Stimulated activated naive CD8-positive, alpha-beta T cell treated with anti-CD3 and anti-CD28 coated beads, Interleukin-15, amount 100 ng/mL, for 72 hours (primary cell): ENCODE measurements around the gene PPP6C.
"Not testable (repeated sequence)": the region's sequence is repeated elsewhere in the genome, so short reads cannot be mapped to it uniquely, and the experiment has no call there.

Source experiments
- ATAC-seq: fragments of 150-1000 bp; cut with Tn5 transposase; 2 replicates; pipeline ENCODE4 v1.10.0; 2021; ENCODE audit warnings: mild to moderate bottlenecking, moderate library complexity
- DNase-seq, 2 donors: peaks; one replicate each; pipeline ENCODE4 v3.0.0; 2021 to 2022
- H3K27ac Mint-ChIP-seq, 2 donors: one replicate each; pipeline ENCODE4 v1.8.0; 2022; ENCODE audit warnings: mild to moderate bottlenecking in 2 of 2, mixed read lengths in 2 of 2, moderate library complexity in 2 of 2
- H3K27me3 Mint-ChIP-seq: one replicate; pipeline ENCODE4 v1.8.0; 2022; ENCODE audit warnings: mixed read lengths
- H3K4me1 Mint-ChIP-seq: one replicate; pipeline ENCODE4 v1.8.0; 2022; ENCODE audit warnings: mild to moderate bottlenecking, mixed read lengths
- H3K4me3 Mint-ChIP-seq, 2 donors: one replicate each; pipeline ENCODE4 v1.8.0; 2022; ENCODE audit warnings: mild to moderate bottlenecking in 2 of 2, mixed read lengths in 2 of 2, moderate library complexity in 1 of 2
- H3K9me3 Mint-ChIP-seq, 2 donors: one replicate each; pipeline ENCODE4 v1.8.0; 2022; ENCODE audit warnings: mixed read lengths in 2 of 2

PPP6C gene

DNA sequence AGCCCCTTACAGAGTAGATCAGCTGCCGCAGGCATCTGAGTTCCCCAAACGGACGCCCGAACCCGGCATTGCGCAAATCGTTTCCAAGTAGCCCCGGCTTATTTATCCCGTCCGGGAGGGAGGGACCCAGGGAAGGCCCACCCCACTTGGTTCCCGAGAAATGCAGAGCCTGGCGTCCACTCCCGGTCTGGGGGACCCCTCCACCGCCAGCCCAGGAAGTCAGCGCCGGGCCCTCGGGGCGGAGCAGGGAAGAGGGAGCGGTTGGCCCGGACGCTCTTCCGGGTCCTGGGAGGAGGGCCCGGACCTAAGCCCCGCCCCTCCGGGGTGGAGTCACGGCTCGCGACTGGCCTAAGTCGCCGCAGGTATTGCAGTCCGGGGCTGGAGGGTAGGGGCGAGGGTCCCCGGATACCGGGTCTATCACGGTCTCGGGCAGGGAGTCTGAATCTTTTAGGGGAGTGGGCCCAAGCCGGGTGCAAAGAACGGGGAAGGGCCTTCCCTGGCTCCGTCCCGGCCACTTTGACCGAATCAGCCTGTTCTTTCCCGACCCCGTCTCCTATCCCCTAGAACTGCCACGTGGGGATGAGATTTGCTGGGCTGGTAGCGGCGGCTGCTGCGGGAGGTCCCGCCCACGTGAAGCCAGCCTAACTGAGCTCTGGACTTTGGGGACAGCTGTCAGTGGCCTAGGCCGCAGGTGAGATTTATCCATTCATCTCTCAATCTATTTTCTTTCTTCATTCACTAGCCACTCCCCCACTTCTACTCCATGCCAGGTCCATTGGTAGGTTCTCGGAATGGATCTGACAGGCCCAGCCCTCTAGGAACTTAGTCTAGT, 10.8 kb upstream of the PPP6C start, which contains the start of gene RABEPK:
RABEPK (plus strand) TSS at position 327 of the 832 bp plus-strand sequence. CDS start 2,472 bp downstream, outside the sequence.
- H3K4me3 Mint-ChIP-seq: peak within 1 kb of the TSS; percentile 97 to 98
- no peaks in the 10 kb centered on the region for H3K27me3 Mint-ChIP-seq
- H3K27ac Mint-ChIP-seq: peak within 1 kb of the TSS; percentile 97
- H3K9me3 Mint-ChIP-seq: no peaks in the 10 kb centered on the region
- DNase-seq (peak; percentile 86 to 89), ATAC-seq (peak; percentile 98)
- peaks cover 40% of the 10 kb centered on the region for H3K4me1 Mint-ChIP-seq

DNA sequence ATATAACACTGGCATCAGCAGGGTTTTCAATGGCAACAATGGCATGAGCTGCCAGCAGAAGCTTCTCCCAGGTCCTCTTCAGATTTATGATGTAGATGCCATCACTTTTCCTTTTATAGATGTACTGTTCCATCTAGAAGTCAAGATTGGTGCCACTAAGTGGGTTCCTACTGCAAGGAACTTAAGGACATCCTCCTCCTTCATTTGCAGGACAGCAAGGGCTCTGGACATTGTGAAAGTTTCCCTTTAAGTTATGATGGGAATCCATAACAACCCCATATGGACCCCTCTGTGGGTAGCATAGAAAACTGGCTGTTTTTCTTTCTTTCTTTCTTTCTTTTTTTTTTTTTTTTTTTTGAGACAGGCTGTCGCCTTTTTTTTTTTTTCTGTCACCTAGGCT, 6.0 kb upstream of the PPP6C start:
- ATAC-seq, H3K27me3 Mint-ChIP-seq, DNase-seq, H3K27ac Mint-ChIP-seq, H3K9me3 Mint-ChIP-seq: not testable (repeated sequence)
- Mint-ChIP-seq H3K4me3 (peak overlapping the region; percentile 0 to 18), H3K4me1 (peaks cover 70% of the 10 kb centered on the region)

DNA sequence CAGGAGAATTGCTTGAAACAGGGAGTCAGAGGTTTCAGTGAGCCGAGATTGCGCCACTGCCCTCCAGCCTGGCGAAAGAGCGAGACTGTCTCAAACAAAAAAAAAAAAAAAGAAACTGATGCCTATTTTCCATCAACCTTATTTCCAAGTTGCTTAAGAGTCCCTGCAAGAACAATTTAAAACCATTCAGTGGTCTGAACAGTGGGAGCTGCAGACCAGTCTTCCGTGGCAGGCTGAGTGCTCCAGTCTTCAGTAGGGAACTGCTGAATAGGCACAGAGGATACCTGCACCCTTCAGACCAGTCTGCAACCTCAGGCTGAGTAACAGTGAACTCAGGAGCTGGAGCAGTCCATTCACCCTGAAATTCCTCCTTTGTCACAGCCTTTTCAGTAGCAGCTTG, 4.9 kb upstream of the PPP6C start:
- H3K27me3 Mint-ChIP-seq, ATAC-seq, DNase-seq, H3K9me3 Mint-ChIP-seq: not testable (repeated sequence)
- peak overlapping the region; percentile 94 to 97 for H3K27ac Mint-ChIP-seq
- peaks cover 68% of the 10 kb centered on the region for H3K4me1 Mint-ChIP-seq
- H3K4me3 Mint-ChIP-seq: peak overlapping the region; percentile 80 to 86

DNA sequence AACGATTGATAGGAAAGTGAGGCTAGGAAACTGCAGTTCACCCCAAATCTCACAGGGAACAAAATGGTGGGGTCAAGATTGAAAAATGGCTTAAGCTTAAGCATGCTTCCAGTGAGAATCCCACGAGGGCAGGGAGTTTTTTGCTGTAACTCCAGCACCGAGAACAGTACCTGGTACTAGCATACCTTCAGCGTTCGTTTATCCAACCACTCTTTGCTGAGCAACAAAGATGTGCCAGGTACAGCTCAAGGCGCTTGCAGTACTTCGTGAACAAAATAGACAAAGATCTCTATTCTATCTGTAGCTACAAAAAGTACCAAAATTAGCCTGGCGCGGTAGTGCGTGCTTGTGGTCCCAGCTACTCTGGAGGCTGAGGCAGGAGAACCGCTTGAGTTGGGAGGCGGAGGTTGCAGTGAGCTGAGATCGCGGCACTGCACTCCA, 778 bp upstream of the PPP6C start:
- peak overlapping the region; percentile 88 to 97 for H3K27ac Mint-ChIP-seq
- DNase-seq (peak in 1 of 2 donors; percentile 29), ATAC-seq (peak; percentile 8)
- H3K4me1 Mint-ChIP-seq: peaks cover 67% of the 10 kb centered on the region
- no peaks in the 10 kb centered on the region for H3K27me3 Mint-ChIP-seq
- no peaks in the 10 kb centered on the region for H3K9me3 Mint-ChIP-seq
- H3K4me3 Mint-ChIP-seq: peak overlapping the region; percentile 87 to 95

DNA sequence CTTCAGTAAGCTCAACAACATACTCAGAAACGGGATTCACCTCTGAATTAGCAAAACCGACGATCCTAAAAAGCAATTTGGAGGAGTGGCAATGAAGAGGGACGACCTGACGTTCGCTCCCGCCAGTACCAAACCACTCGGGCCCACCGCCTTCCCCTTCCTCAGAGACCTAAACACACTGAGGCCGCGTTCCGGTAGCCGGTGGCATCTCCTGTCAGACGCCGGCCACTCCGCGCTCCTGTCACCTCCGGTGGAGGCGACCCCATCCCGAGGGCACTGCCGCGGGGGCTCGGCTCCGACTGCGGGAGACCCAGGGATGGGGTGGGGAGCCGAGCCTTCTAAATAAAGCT, 617 bp downstream of the PPP6C start:
- H3K4me3 Mint-ChIP-seq: peak overlapping the region; percentile 87 to 95
- peak overlapping the region; percentile 88 to 97 for H3K27ac Mint-ChIP-seq
- H3K4me1 Mint-ChIP-seq: peaks cover 64% of the 10 kb centered on the region
- no peaks in the 10 kb centered on the region for H3K27me3 Mint-ChIP-seq
- ATAC-seq (peak; percentile 11), DNase-seq (peak; percentile 35 to 39)
- H3K9me3 Mint-ChIP-seq: no peaks in the 10 kb centered on the region

DNA sequence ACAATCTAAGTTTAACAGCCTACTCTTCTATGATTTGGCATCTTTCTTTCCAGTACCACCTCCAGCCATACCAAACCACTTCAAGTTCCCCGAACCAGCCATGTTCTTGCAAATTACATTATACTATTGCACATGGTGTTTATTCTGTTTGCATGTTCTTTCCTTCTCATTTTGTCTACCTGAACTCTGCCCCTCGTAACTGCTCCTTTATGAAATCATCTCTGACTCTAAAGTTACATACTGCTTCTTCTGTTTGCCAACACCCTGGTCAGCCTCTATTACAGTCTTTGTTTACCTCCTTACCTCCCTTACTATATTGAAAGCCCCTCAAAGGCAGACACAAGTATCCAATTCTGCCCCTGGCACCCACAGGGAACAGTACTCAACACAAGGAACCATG, 6.0 kb downstream of the PPP6C start:
- no peak for ATAC-seq

DNA sequence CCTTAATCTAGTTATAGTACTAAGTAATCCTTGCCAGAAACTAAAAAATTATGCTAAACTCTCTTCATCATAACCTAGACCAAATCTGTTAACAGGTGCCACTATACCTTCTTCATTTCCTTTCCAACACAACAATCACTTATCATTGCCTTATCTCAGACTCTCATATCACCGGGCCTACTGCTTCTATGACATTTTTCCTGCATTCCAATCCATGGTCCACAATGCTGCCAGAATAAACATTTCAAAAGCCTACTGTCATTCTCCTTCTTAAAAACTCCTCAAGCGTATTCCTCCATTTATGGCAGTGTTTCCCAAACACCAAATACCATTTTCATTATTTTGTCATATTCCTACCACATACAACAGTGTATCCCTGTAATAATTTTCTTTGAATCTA, 6.5 kb downstream of the PPP6C start:
- H3K4me3 Mint-ChIP-seq: no peak overlapping the region
- DNase-seq (no peak), ATAC-seq (no peak)
- peaks cover 0 to 8% of the 10 kb centered on the region in 2 donors for H3K9me3 Mint-ChIP-seq
- H3K27ac Mint-ChIP-seq: no peak overlapping the region
- no peaks in the 10 kb centered on the region for H3K27me3 Mint-ChIP-seq
- peaks cover 72% of the 10 kb centered on the region for H3K4me1 Mint-ChIP-seq

More for the DNA sequence above, 6.0 kb downstream of the PPP6C start:
- Mint-ChIP-seq H3K27me3 (no peaks in the 10 kb centered on the region), H3K9me3 (peaks cover 0 to 8% of the 10 kb centered on the region in 2 donors), H3K4me3 (no peak overlapping the region), H3K27ac (no peak overlapping the region), H3K4me1 (peaks cover 72% of the 10 kb centered on the region)
- no peak for DNase-seq

DNA sequence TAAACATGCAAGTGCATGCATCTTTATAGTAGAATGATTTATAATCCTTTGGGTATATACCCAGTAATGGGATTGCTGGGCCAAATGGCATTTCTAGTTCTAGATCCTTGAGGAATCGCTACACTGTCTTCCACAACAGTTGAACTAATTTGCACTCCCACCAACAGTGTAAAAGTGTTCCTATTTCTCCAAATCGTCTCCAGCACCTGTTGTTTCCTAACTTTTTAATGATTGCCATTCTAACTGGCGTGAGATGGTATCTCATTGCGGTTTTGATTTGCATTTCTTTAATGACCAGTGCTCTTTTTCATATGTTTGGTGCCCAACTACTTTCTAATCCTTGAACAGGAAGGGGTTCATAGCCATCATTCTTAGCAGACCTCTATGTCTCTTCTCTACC, 7.8 kb downstream of the PPP6C start:
- not testable (repeated sequence) for DNase-seq, H3K9me3 Mint-ChIP-seq, H3K27me3 Mint-ChIP-seq, ATAC-seq, H3K4me3 Mint-ChIP-seq, H3K27ac Mint-ChIP-seq
- peaks cover 62% of the 10 kb centered on the region for H3K4me1 Mint-ChIP-seq

DNA sequence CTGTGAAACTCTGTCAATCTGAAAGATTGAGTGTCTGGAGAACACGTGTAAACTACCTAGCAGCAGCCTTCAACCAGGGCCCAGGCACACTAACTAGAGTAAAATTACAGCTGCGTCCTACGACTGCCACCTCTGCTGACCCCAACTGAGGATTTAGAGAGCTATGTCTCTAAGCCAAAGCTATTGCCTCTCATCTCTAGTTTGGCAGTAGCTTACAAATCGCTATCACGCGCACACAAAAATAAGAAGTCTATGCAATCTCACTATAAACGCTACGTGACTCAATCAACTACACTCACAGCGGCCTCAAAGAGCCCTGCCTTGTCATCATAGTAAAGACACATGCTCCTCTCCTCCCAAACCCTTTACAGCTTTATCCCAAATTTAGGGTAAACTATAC, 8.7 kb downstream of the PPP6C start:
- ATAC-seq (no peak), DNase-seq (no peak)
- peaks cover 0 to 8% of the 10 kb centered on the region in 2 donors for H3K9me3 Mint-ChIP-seq
- H3K4me3 Mint-ChIP-seq: no peak overlapping the region
- peaks cover 71% of the 10 kb centered on the region for H3K4me1 Mint-ChIP-seq
- H3K27me3 Mint-ChIP-seq: no peaks in the 10 kb centered on the region
- no peak overlapping the region for H3K27ac Mint-ChIP-seq

DNA sequence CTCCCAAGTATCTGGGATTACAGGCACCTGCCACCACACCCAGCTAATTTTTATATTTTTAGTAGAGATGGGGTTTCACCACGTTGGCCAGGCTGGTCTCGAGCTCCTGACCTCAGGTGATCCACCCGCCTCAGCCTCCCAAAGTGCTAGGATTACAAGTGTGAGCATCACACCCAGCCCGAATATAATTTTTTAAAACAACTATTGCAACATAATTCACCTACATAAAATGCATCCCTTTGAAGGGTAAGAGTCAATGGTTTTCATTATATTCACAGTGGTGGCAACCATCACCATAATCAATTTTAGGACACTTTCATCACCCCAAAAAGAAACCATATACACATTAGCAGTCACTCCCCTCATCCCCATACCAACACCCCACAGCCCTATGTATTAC, 9.8 kb downstream of the PPP6C start:
- peaks cover 63% of the 10 kb centered on the region for H3K4me1 Mint-ChIP-seq
- not testable (repeated sequence) for H3K4me3 Mint-ChIP-seq, H3K27me3 Mint-ChIP-seq, DNase-seq, ATAC-seq, H3K27ac Mint-ChIP-seq, H3K9me3 Mint-ChIP-seq

DNA sequence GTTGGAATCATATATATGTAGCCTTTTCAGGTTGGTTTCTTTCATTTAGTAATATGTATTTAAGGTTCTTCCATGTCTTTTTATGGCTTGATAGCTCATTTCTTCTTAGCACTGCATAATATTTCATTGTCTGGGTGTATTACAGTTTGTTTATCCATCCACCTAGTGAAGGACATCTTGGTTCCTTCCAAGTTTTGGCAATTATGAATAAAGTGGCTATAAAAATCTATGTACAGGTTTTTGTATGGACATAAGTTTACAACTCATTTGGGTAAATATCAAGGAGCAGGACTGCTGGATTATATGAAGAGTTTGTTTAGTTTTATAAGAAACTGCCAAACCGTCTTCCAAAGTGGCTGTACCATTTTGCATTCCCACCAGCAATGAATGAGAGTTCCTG, 11.7 kb downstream of the PPP6C start:
- H3K9me3 Mint-ChIP-seq: peaks cover 0 to 8% of the 10 kb centered on the region in 2 donors
- H3K4me3 Mint-ChIP-seq: no peak overlapping the region
- no peak overlapping the region for H3K27ac Mint-ChIP-seq
- H3K4me1 Mint-ChIP-seq: peaks cover 62% of the 10 kb centered on the region
- H3K27me3 Mint-ChIP-seq: no peaks in the 10 kb centered on the region
- DNase-seq: no peak
- ATAC-seq: no peak

DNA sequence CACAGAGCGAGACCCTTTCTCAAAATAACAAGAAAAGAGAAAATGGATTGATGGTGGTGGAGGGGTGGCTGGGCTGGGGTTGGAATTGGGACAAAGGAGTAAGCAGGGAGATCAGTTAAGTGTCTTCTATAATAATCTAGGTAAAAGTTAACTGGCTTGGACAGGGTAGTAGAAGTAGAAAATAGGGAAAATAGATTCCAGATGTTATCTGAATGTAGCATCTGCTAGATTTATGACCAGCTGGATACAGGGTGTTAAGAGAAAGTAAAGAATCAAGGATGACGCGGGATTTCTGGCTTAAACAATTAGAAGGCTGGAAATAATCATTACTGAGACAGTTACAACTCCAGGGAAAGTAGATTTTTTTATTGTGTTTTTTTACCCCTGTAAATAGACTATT, 13.0 kb downstream of the PPP6C start:
- DNase-seq (no peak), ATAC-seq (no peak)
- Mint-ChIP-seq H3K9me3 (peaks cover 0 to under 1% of the 10 kb centered on the region in 2 donors), H3K4me3 (no peak overlapping the region), H3K27ac (peak overlapping the region in 1 of 2 donors; percentile 14), H3K4me1 (peaks cover 62% of the 10 kb centered on the region), H3K27me3 (no peaks in the 10 kb centered on the region)

DNA sequence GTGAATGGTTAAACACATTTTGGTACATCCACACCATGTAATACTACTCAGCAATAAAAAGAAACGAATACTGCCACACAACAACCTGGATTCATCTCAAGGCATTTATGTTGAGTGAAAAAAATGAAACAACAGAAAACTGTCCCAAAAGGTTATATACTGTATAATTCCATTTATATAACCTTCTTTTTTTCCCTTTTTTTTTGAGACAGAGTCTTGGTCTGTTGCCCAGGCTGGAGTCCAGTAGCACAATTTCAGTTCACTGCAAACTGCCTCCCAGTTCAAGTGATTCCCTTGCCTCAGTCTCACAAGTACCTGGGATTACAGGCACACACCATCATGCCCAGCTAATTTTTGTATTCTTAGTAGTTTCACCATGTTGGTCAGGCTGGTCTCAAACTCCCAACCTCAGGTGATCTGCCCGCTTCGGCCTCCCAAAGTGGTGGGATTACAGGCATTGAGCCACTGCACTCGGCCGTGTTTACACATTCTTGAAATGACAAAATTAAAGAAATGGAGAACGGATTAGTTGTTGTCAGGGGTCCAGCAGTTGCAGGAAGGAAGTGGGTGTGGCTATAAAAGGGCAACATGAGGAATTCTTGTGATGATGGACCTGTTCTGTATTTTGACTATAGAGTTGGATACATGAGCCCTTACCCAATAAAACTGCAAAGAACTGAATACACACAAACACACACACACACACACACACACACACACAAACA, 17.4 kb downstream of the PPP6C start:
- H3K27ac Mint-ChIP-seq: peak overlapping the region in 1 of 2 donors; percentile 82
- H3K9me3 Mint-ChIP-seq: no peaks in the 10 kb centered on the region
- peaks cover 43% of the 10 kb centered on the region for H3K4me1 Mint-ChIP-seq
- no peak for DNase-seq
- no peak for ATAC-seq
- no peak overlapping the region for H3K4me3 Mint-ChIP-seq
- H3K27me3 Mint-ChIP-seq: no peaks in the 10 kb centered on the region

DNA sequence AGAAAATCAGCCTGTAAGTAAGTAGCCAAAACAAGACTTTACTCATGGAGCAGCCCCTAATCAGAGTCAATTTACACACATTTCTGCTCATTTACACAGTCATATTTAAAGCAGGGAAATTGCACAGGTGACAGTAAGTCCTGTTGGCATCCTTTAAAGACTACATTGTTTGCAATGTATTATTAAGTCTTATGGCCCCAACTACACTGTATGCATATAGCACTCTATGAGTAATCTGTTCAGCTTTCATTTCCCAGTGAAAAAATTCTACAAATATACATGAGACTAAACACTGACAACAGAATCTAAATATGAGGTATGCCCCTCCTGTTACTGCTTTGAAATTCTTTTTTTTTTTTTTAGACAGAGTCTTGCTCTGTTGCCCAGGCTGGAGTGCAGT, 19.7 kb downstream of the PPP6C start:
- H3K9me3 Mint-ChIP-seq: no peaks in the 10 kb centered on the region
- peaks cover 30% of the 10 kb centered on the region for H3K4me1 Mint-ChIP-seq
- no peaks in the 10 kb centered on the region for H3K27me3 Mint-ChIP-seq
- DNase-seq (no peak), ATAC-seq (no peak)
- no peak overlapping the region for H3K27ac Mint-ChIP-seq
- H3K4me3 Mint-ChIP-seq: no peak overlapping the region

DNA sequence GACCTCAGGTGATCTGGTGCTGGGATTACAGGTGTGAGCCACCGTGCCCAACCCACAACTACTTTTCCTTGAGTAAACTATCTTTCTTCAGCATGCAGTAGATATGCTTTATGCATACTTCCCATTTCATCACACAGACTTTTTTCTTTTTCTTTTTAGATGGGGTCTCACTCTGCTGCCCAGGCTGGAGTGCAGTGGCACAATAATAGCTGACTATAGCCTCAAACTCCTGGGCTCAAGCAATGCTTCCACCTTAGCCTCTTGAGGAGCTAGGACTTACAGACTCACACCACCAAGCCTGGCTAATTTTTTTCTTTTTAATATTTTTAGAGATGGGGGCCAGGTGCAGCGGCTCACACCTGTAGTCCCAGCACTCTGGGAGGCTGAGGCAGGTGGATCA, 22.8 kb downstream of the PPP6C start:
- no peaks in the 10 kb centered on the region for H3K27me3 Mint-ChIP-seq
- no peaks in the 10 kb centered on the region for H3K9me3 Mint-ChIP-seq
- no peak overlapping the region for H3K27ac Mint-ChIP-seq
- H3K4me3 Mint-ChIP-seq: no peak overlapping the region
- peaks cover 14% of the 10 kb centered on the region for H3K4me1 Mint-ChIP-seq
- no peak for ATAC-seq
- no peak for DNase-seq

DNA sequence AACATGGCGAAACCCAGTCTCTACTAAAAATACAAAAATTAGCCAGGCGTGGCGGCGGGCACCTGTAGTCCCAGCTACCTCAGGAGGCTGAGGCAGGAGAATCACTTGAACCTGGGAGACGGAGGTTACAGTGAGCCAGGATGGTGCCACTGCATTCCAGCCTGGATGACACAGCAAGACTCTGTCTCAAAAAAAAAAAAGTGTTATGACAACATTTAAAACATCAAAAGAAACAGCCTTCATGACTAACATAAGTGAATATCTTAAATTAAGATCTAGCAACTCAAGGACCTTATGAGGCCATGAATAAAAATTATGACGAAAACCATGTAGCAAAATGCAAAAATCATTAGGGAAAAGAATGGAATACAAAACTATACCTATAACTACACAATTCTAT, 26.7 kb downstream of the PPP6C start:
- H3K4me3 Mint-ChIP-seq, DNase-seq, H3K27ac Mint-ChIP-seq, H3K9me3 Mint-ChIP-seq, H3K4me1 Mint-ChIP-seq, H3K27me3 Mint-ChIP-seq, ATAC-seq: not testable (repeated sequence)
